HEK293 (cell line): ENCODE measurements around the gene ATXN7.

Experiments used
- CTCF ChIA-PET: fragments of 350-600 bp; formaldehyde crosslinking; extraction: SDS; loops from one replicate; lab custom pipeline; 2021; ENCODE audit warnings: antibody characterized with exemption; lab: Yijun Ruan, JAX
- POLR2A ChIA-PET: fragments of 300-600 bp; formaldehyde crosslinking; extraction: SDS; loops from one replicate; lab custom pipeline; 2020; ENCODE audit warnings: antibody characterized with exemption, inconsistent platforms; lab: Yijun Ruan, JAX
- H3K27ac ChIP-seq: fragments of 200-500 bp; sonication (Bioruptor generic); 2 replicates; pipeline ENCODE4 v1.5.1; 2014; ENCODE audit warnings: low read depth, low read length, control low read depth, inconsistent platforms; ENCODE audit errors: extremely low read depth
- H3K36me3 ChIP-seq, 2 experiments: fragments of 200-500 bp in 1 of 2; sonication (Bioruptor generic) in 1 of 2; 1 replicate in 1 of 2; 2 replicates in 1 of 2; pipeline ENCODE4 v1.5.1; 2014 to 2017; ENCODE audit warnings: inconsistent platforms in 2 of 2, low read length in 2 of 2; ENCODE audit not compliant: control insufficient read depth in 2 of 2, insufficient read depth in 1 of 2
- H3K4me1 ChIP-seq: fragments of 200-500 bp; sonication (Bioruptor generic); 2 replicates; pipeline ENCODE4 v1.5.1; 2014; ENCODE audit warnings: mild to moderate bottlenecking, low read length, inconsistent platforms; ENCODE audit not compliant: control insufficient read depth, insufficient read depth
- H3K4me3 ChIP-seq: 2 replicates; pipeline ENCODE4 v1.5.1; 2011; ENCODE audit warnings: low read depth, mild to moderate bottlenecking, control low read depth, low read length, moderate library complexity
- H3K9me3 ChIP-seq: fragments of 200-500 bp; sonication (Bioruptor generic); 2 replicates; pipeline ENCODE4 v1.5.1; 2014; ENCODE audit warnings: low read depth, low read length, inconsistent platforms; ENCODE audit not compliant: control insufficient read depth, insufficient read depth
- KLF10 ChIP-seq: fragments of 450-650 bp; IDR thresholded peaks from 2 replicates; pipeline ENCODE4 v1.5.1; 2018; ENCODE audit warnings: missing biosample characterization, mild to moderate bottlenecking, missing genetic modification characterization
- KLF9 ChIP-seq: fragments of 450-650 bp; formaldehyde crosslinking; IDR thresholded peaks from 2 replicates; pipeline ENCODE4 v1.5.1; 2016; ENCODE audit warnings: missing biosample characterization, missing genetic modification characterization, low read depth
- PRDM10 ChIP-seq: fragments of 450-650 bp; formaldehyde crosslinking; IDR thresholded peaks from 2 replicates; pipeline ENCODE4 v1.5.1; 2016; ENCODE audit warnings: missing biosample characterization, missing genetic modification characterization
- ZBTB17 ChIP-seq: fragments of 450-650 bp; formaldehyde crosslinking; IDR thresholded peaks from 2 replicates; pipeline ENCODE4 v1.5.1; 2016; ENCODE audit warnings: missing biosample characterization, missing genetic modification characterization
- ZFHX2 ChIP-seq: fragments of 450-650 bp; formaldehyde crosslinking; conservative IDR thresholded peaks from 2 replicates; pipeline ENCODE4 v1.5.1; 2016; ENCODE audit warnings: missing biosample characterization, missing genetic modification characterization
- ZNF16 ChIP-seq: fragments of 450-650 bp; formaldehyde crosslinking; IDR thresholded peaks from 2 replicates; pipeline ENCODE4 v1.5.1; 2016; ENCODE audit warnings: low read depth, missing biosample characterization, missing genetic modification characterization
- ZNF169 ChIP-seq: fragments of 450-650 bp; formaldehyde crosslinking; IDR thresholded peaks from 2 replicates; pipeline ENCODE4 v1.5.1; 2016; ENCODE audit warnings: missing biosample characterization, missing genetic modification characterization
- ZNF266 ChIP-seq: fragments of 450-650 bp; formaldehyde crosslinking; IDR thresholded peaks from 2 replicates; pipeline ENCODE4 v1.5.1; 2016; ENCODE audit warnings: missing biosample characterization, missing genetic modification characterization, low read depth
- ZNF391 ChIP-seq: fragments of 450-650 bp; formaldehyde crosslinking; IDR thresholded peaks from 2 replicates; pipeline ENCODE4 v1.5.1; 2016; ENCODE audit warnings: low read depth, missing biosample characterization, missing genetic modification characterization, borderline replicate concordance
- ZNF398 ChIP-seq: fragments of 450-650 bp; formaldehyde crosslinking; IDR thresholded peaks from 2 replicates; pipeline ENCODE4 v1.5.1; 2017; ENCODE audit warnings: missing biosample characterization, missing genetic modification characterization
- ZNF692 ChIP-seq: fragments of 450-650 bp; formaldehyde crosslinking; IDR thresholded peaks from 2 replicates; pipeline ENCODE4 v1.5.1; 2016; ENCODE audit warnings: missing biosample characterization, missing genetic modification characterization
- ZNF701 ChIP-seq: fragments of 450-650 bp; formaldehyde crosslinking; IDR thresholded peaks from 2 replicates; pipeline ENCODE4 v1.5.1; 2016; ENCODE audit warnings: missing biosample characterization, missing genetic modification characterization
- ZNF704 ChIP-seq: fragments of 450-650 bp; formaldehyde crosslinking; IDR thresholded peaks from 2 replicates; pipeline ENCODE4 v1.5.1; 2016; ENCODE audit warnings: missing biosample characterization, missing genetic modification characterization
- ZNF707 ChIP-seq: fragments of 450-650 bp; formaldehyde crosslinking; IDR thresholded peaks from 2 replicates; pipeline ENCODE4 v1.5.1; 2016; ENCODE audit warnings: missing biosample characterization, missing genetic modification characterization
- ZNF768 ChIP-seq: fragments of 450-650 bp; formaldehyde crosslinking; IDR thresholded peaks from 2 replicates; pipeline ENCODE4 v1.5.1; 2018; ENCODE audit warnings: missing biosample characterization, mild to moderate bottlenecking, missing genetic modification characterization
- TF ChIP-seq, protein P1 (sequence below): fragments of 450-650 bp; IDR thresholded peaks from 2 replicates; pipeline ENCODE4 v1.5.1; 2018; ENCODE audit warnings: missing biosample characterization, mild to moderate bottlenecking, missing genetic modification characterization
- TF ChIP-seq, protein P2 (sequence below): fragments of 450-650 bp; formaldehyde crosslinking; IDR thresholded peaks from 2 replicates; pipeline ENCODE4 v1.5.1; 2016; ENCODE audit warnings: missing biosample characterization, missing genetic modification characterization

The ATXN7 gene

DNA sequence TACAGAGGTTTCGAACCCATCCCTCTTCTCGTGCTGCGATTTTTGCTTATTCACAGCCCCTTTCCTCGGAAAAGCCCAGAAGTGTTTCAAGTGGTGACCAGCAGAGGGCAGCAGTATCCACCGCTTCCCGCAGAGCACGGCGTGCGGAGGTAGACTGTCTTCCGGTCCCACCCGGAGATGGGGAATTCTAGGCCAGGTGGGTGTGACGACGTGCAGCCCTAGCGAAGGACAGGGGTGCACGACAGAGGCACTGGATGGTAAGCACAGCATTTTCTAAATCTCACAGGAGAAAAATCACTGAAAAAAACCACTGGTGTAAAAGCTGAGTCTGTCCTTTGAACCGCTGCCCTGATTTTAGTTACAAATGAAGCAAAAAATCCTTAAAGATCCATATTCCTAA is 167.1 kb downstream of the ATXN7 start (continued):
- peak; percentile 55; the same call in 1 of the 2 replicates for TF ChIP-seq ZNF692 (tag by site-specific recombination)
- TF ChIP-seq ZNF16 (tag by site-specific recombination): no peak
- TF ChIP-seq PRDM10 (tag by site-specific recombination): 0 out of 2 replicates have a peak, but pooled peaks have one; percentile 17
- TF ChIP-seq ZNF391 (tag by site-specific recombination): peak; percentile 18; the same call in 1 of the 2 replicates
- TF ChIP-seq ZFHX2 (tag by site-specific recombination): peak; percentile 36; the same call in 1 of the 2 replicates
- no peak for TF ChIP-seq ZNF266
- TF ChIP-seq, all 188 proteins: peak for 16

DNA sequence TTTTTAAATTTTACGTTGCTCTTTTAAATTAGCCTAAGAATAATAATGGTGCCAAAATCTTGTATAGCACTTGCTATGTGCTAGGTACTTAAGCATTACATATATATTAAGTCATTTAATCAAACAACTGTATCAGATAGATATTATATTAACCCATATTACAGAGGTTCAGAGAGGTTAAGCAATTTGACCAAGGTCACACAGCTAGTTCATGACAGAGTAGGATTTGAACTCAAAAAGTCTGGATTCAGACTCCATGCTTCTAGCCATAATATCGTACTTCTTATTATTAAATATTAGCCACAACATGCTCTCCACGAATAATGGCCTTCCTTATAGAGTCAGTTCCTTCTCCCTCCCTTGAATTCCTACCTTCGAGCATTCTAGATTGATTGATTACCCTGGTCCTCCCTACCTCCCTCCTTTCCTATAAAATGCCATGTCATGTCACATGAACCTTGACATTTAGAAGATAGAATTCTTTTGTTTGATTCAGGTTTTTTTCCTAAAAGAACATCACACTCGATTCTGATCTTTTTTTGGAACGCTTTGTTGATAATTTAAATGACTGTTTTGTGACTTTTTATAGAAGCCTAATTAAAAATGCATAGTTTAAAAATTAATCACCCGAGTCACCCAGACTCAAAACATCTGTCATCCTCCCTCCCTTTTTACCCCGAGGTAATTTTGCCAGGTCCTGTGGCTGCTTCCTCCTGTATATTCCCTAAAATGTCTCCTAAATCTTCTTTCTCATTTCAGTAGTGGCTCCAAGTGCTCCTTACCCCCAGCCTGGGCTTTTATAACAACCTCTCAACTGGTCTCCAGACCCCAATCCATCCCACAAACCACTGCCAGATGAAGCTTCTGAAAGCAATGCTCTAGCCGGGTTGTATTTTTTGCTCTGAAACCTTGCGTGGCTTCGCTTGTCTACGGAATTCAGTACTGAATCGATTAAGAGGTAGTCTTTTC is 168.2 kb downstream of the ATXN7 start:
- no peak overlapping the region for H3K27ac ChIP-seq
- TF ChIP-seq ZBTB17 (tag by site-specific recombination) (no peak), ZNF768 (peak; percentile 69; the same call in 1 of the 2 replicates)
- H3K36me3 ChIP-seq: no peaks in the 10 kb centered on the region
- no peak overlapping the region for H3K4me3 ChIP-seq
- H3K4me1 ChIP-seq: no peaks in the 10 kb centered on the region
- CTCF ChIA-PET: interaction anchor here (0.6 to 2.5 kb wide), 11 partner anchors 56 to 454 kb away, joined by 4 to 21 read pairs (median 5); no protein-coding TSS in a partner anchor
- POLR2A ChIA-PET: no interaction called here
- no peaks in the 10 kb centered on the region for H3K9me3 ChIP-seq

DNA sequence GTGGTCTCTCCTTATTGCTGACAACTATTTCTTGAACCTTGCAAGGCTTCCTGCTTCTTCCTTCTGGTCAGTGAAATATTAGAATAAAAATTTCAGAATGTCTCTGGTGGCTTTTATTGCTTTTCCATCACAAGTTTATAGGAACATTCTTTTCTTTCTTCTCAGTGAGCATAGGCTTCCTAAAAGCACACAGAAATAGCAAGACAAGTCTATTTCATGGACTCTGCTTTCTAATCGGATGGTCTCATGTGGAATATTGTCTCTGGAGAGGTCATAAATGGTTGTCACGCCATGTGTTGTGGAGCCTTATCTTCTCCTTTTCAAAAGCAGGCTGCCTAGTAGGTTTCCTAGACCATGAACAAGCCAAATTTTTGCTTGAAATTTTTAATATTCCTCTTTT is 169.4 kb downstream of the ATXN7 start:
- no peak overlapping the region for H3K4me3 ChIP-seq
- H3K9me3 ChIP-seq: no peaks in the 10 kb centered on the region
- ChIA-PET POLR2A (no interaction called here), CTCF (interaction anchor here (2.4 kb wide), 1 partner anchor 451 kb away, joined by 7 read pairs; no protein-coding TSS in a partner anchor)
- H3K36me3 ChIP-seq: no peaks in the 10 kb centered on the region
- H3K4me1 ChIP-seq: no peaks in the 10 kb centered on the region
- H3K27ac ChIP-seq: no peak overlapping the region
- TF ChIP-seq ZNF701 (tag by site-specific recombination) (no peak), KLF9 (tag by site-specific recombination) (no peak), ZNF707 (tag by site-specific recombination) (no peak), ZNF704 (tag by site-specific recombination) (no peak), KLF10 (no peak), ZNF169 (tag by site-specific recombination) (no peak), ZNF398 (tag by site-specific recombination) (no peak)
- TF ChIP-seq, protein P1, sequence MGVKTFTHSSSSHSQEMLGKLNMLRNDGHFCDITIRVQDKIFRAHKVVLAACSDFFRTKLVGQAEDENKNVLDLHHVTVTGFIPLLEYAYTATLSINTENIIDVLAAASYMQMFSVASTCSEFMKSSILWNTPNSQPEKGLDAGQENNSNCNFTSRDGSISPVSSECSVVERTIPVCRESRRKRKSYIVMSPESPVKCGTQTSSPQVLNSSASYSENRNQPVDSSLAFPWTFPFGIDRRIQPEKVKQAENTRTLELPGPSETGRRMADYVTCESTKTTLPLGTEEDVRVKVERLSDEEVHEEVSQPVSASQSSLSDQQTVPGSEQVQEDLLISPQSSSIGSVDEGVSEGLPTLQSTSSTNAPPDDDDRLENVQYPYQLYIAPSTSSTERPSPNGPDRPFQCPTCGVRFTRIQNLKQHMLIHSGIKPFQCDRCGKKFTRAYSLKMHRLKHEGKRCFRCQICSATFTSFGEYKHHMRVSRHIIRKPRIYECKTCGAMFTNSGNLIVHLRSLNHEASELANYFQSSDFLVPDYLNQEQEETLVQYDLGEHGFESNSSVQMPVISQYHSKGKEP (tag by site-specific recombination): no peak
- TF ChIP-seq, protein P2, sequence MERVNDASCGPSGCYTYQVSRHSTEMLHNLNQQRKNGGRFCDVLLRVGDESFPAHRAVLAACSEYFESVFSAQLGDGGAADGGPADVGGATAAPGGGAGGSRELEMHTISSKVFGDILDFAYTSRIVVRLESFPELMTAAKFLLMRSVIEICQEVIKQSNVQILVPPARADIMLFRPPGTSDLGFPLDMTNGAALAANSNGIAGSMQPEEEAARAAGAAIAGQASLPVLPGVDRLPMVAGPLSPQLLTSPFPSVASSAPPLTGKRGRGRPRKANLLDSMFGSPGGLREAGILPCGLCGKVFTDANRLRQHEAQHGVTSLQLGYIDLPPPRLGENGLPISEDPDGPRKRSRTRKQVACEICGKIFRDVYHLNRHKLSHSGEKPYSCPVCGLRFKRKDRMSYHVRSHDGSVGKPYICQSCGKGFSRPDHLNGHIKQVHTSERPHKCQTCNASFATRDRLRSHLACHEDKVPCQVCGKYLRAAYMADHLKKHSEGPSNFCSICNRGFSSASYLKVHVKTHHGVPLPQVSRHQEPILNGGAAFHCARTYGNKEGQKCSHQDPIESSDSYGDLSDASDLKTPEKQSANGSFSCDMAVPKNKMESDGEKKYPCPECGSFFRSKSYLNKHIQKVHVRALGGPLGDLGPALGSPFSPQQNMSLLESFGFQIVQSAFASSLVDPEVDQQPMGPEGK (tag by site-specific recombination): no peak
